Testis (tissue), 3 donors: ENCODE data around the gene ACO1. TPM values are rescaled to one million over a fixed set of nuclear protein-coding genes. Genes with fewer than 3 reads are reported as not detected.

ENCODE experiments used
- DNase-seq: peaks from one replicate; pipeline ENCODE4 v3.0.0-alpha.2; 2019
- H3K27ac ChIP-seq, 2 donors: fragments of 200-600 bp; sonication (generic); one replicate each; pipeline ENCODE4 v1.5.1; 2019
- H3K27me3 ChIP-seq: fragments of 200-600 bp; sonication (generic); one replicate; pipeline ENCODE4 v1.5.1; 2019
- H3K36me3 ChIP-seq: fragments of 200-600 bp; sonication (generic); one replicate; pipeline ENCODE4 v1.5.1; 2017; ENCODE audit warnings: low read depth; ENCODE audit errors: missing control alignments
- H3K4me1 ChIP-seq: fragments of 200-600 bp; sonication (generic); one replicate; pipeline ENCODE4 v1.5.1; 2019
- H3K4me3 ChIP-seq, 2 donors: fragments of 200-600 bp; sonication (generic); one replicate each; pipeline ENCODE4 v1.5.1; 2017 to 2019
- H3K9me3 ChIP-seq: fragments of 200-600 bp; sonication (generic); one replicate; pipeline ENCODE4 v1.5.1; 2017
- POLR2A ChIP-seq: fragments of 450-650 bp; IDR thresholded peaks from one replicate; pipeline ENCODE4 v1.6.1; 2017; ENCODE audit warnings: antibody characterized with exemption, mild to moderate bottlenecking, moderate library complexity
- WGBS, 2 donors: methylation state at CpG; one replicate each; pipeline ENCODE4 v1.1.5; 2018; 5-methylcytosine and 5-hydroxymethylcytosine counted together
- intact Hi-C: fragments of 100-400 bp; cut with DNase I; formaldehyde crosslinking; loops from one replicate; pipeline ENCODE4 v1.15.1; 2023; ENCODE audit warnings: low total_unique reads
- polyA plus RNA-seq: library from polyadenylated mRNA; stranded (reverse); fragments of 350-450 nt; fragmentation: Illumina TruSeq; extraction: RNeasy Lipid Tissue Mini Kit (QIAGEN cat#74804); gene quantifications from one replicate; pipeline ENCODE4 v1.2.3, GENCODE V29; 2014; ENCODE audit warnings: low read depth, low replicate concordance; ENCODE audit not compliant: insufficient read depth
- total RNA-seq, 2 donors: library from RNA; depleted of rRNA; stranded (reverse); fragments of >200 nt; gene quantifications; one replicate each; pipeline ENCODE4 v1.2.3, GENCODE V29; 2016
- TF ChIP-seq, protein P1 (sequence below), 3 experiments: fragments of 450-650 bp in 2 of 3; fragments of 200-600 bp in 1 of 3; sonication (generic) in 1 of 3; IDR thresholded peaks; one replicate each; pipeline ENCODE4 v1.5.1; 2016 to 2019; ENCODE audit warnings: antibody characterized with exemption in 3 of 3, mild to moderate bottlenecking in 2 of 3, moderate library complexity in 1 of 3

The ACO1 gene
- total and polyA plus RNA-seq, 3 donors from 2014 or later: 44.4 to 67.6 (median 52.0) TPM

DNA sequence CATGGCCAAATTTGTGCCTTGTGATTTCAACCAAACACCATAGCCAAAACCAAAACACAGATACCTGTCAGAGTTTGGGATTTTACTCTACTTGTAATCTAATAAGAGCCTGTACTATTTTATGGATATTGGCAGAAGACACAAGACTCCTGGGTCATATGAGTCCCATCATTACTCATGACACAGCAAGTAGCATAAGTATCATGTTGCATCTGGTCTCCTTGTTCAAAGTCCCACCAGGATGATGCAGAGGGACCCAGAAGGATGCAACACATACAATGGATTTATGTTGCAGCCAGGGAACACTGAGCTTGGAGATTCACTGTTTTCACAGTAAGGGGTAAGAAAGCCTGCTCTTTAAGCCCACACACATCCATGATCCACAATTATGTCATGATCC is 13.2 kb upstream of the ACO1 start:
- Histone ChIP-seq H3K36me3 (no peaks in the 10 kb centered on the region), H3K4me3 (no peak overlapping the region), H3K27ac (no peak overlapping the region), H3K27me3 (no peaks in the 10 kb centered on the region), H3K9me3 (no peaks in the 10 kb centered on the region), H3K4me1 (no peaks in the 10 kb centered on the region)
- TF ChIP-seq POLR2A: no peak
- TF ChIP-seq, protein P1, sequence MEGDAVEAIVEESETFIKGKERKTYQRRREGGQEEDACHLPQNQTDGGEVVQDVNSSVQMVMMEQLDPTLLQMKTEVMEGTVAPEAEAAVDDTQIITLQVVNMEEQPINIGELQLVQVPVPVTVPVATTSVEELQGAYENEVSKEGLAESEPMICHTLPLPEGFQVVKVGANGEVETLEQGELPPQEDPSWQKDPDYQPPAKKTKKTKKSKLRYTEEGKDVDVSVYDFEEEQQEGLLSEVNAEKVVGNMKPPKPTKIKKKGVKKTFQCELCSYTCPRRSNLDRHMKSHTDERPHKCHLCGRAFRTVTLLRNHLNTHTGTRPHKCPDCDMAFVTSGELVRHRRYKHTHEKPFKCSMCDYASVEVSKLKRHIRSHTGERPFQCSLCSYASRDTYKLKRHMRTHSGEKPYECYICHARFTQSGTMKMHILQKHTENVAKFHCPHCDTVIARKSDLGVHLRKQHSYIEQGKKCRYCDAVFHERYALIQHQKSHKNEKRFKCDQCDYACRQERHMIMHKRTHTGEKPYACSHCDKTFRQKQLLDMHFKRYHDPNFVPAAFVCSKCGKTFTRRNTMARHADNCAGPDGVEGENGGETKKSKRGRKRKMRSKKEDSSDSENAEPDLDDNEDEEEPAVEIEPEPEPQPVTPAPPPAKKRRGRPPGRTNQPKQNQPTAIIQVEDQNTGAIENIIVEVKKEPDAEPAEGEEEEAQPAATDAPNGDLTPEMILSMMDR (IDR thresholded peaks at IDR 0.05): no peak
- no peak for DNase-seq
- intact Hi-C loops: loop anchor here (10.0 kb wide), 1 partner anchor 594 kb away; no protein-coding TSS in a partner anchor

DNA sequence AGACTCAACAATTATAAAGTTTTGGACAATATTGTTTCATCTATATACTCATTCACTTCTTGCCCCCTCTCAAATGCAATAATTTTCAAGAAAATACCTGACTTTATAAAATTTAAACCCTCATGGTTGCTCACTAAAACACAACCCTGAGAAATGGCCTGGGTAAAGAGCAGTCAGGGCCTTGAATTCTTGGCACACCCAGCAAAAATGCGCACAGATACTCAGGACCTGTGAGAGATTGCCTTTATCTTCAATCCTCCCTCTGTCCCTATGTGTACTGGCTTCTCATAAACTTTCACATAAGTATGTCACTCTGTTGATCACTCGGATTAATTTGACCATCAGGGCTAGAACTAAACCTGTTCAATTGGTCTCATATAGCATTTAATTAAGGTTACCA is 12.8 kb upstream of the ACO1 start:
- H3K27me3 ChIP-seq: no peaks in the 10 kb centered on the region
- intact Hi-C loops: loop anchor here (10.0 kb wide), 1 partner anchor 593 kb away; no protein-coding TSS in a partner anchor
- DNase-seq: no peak

DNA sequence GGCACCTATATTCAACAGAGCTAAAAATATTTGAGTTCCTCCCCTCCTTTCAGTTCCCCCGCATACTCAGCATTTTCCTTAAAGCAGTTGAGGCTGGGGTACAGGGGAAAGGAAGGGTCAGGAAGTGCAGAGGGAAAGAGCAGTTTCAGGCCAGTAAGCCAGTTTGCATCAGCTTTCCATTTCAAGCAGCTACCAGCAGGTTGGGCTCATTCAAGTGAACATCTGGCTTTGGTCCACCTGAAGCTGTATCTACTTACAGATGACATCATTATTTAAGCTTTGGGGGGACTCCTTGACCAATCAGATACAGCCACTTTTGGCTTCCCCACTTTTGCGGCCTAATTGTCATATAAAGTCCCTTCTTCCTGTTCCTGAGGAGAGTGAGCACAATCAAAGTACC is 8.2 kb upstream of the ACO1 start:
- Histone ChIP-seq H3K36me3 (no peaks in the 10 kb centered on the region), H3K4me1 (no peaks in the 10 kb centered on the region), H3K27me3 (no peaks in the 10 kb centered on the region), H3K9me3 (no peaks in the 10 kb centered on the region), H3K27ac (no peak overlapping the region), H3K4me3 (no peak overlapping the region)
- WGBS, 2 donors: 44 to 87% methylated on average over 2 of the region's 2 CpGs
- intact Hi-C loops: loop anchor here (10.0 kb wide), 1 partner anchor 589 kb away; no protein-coding TSS in a partner anchor
- TF ChIP-seq POLR2A: no peak
- TF ChIP-seq, protein P1 (IDR thresholded peaks at IDR 0.05): no peak
- no peak for DNase-seq

More for the DNA sequence above, 12.8 kb upstream of the ACO1 start:
- H3K4me1 ChIP-seq: no peaks in the 10 kb centered on the region
- H3K4me3 ChIP-seq: no peak overlapping the region
- H3K36me3 ChIP-seq: no peaks in the 10 kb centered on the region
- WGBS, 2 donors: 75 to 81% methylated on average over 2 of the region's 2 CpGs
- no peaks in the 10 kb centered on the region for H3K9me3 ChIP-seq
- no peak for TF ChIP-seq POLR2A
- TF ChIP-seq, protein P1 (IDR thresholded peaks at IDR 0.05): no peak
- no peak overlapping the region for H3K27ac ChIP-seq

DNA sequence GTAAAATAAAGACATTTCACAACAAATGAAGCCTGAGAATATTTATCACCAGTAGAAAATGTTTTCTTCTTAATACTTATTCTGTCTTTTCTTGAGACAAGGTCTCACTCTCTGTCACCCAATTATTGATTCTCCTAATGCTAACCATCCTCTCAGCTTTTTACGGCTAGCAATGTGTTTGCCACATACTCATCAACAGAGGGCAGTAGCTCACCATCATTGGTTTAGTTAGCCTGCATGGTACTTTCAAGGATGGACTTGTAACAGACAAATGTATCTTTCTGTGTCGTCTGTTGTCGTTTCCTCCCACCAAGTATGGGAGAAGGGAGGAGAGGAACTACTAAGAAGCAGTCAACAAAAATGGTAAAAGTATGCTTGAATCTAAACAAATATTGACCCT is 5.9 kb upstream of the ACO1 start:
- intact Hi-C loops: loop anchor here (10.0 kb wide), 1 partner anchor 586 kb away; no protein-coding TSS in a partner anchor
- TF ChIP-seq POLR2A: no peak
- TF ChIP-seq, protein P1 (IDR thresholded peaks at IDR 0.05): peak; percentile 45 to 83 (median 60)
- no peak overlapping the region for H3K4me3 ChIP-seq
- H3K36me3 ChIP-seq: no peaks in the 10 kb centered on the region
- WGBS, 2 donors: 7 to 16% methylated on average over 3 of the region's 3 CpGs
- peaks cover 1% of the 10 kb centered on the region for H3K4me1 ChIP-seq
- no peaks in the 10 kb centered on the region for H3K9me3 ChIP-seq
- H3K27me3 ChIP-seq: no peaks in the 10 kb centered on the region
- DNase-seq: peak; percentile 66
- no peak overlapping the region for H3K27ac ChIP-seq
